Measurements from ENCODE around the gene CARMIL1. TPM values are rescaled to one million over a fixed set of nuclear protein-coding genes. Genes with fewer than 3 reads are reported as not detected.

The CARMIL1 gene
- polyA plus RNA-seq, 4 donors, result 97.2 to 123 (median 113) TPM

- DNase-seq (ENCODE audit: low read depth in 4 of 4, low spot score in 3 of 4), result no peak
Observed at GRCh38 chr6:25332165-25332564, 53.0 kb downstream of the CARMIL1 start.

GRCh38 chr6:25332655-25333071, 53.5 kb downstream of the CARMIL1 start:
- no peak for DNase-seq (ENCODE audit: low read depth in 4 of 4, low spot score in 3 of 4)

- DNase-seq (ENCODE audit: low read depth in 4 of 4, low spot score in 3 of 4), result no peak
Observed at GRCh38 chr6:25333471-25333870, 54.3 kb downstream of the CARMIL1 start.

GRCh38 chr6:25334793-25335192, 55.6 kb downstream of the CARMIL1 start:
- DNase-seq (ENCODE audit: low read depth in 4 of 4, low spot score in 3 of 4), result no peak

GRCh38 chr6:25336996-25337395, 57.8 kb downstream of the CARMIL1 start:
- no peak for DNase-seq (ENCODE audit: low read depth in 4 of 4, low spot score in 3 of 4)

GRCh38 chr6:25337431-25337830, 58.3 kb downstream of the CARMIL1 start:
- DNase-seq (ENCODE audit: low read depth in 4 of 4, low spot score in 3 of 4), result no peak

- no peak for DNase-seq (ENCODE audit: low read depth in 4 of 4, low spot score in 3 of 4)
Observed at GRCh38 chr6:25340431-25341202, 61.4 kb downstream of the CARMIL1 start.

GRCh38 chr6:25341203-25341552, 62.0 kb downstream of the CARMIL1 start:
- no peak for DNase-seq (ENCODE audit: low read depth in 4 of 4, low spot score in 3 of 4)

GRCh38 chr6:25341923-25342619, 62.9 kb downstream of the CARMIL1 start:
- no peak for DNase-seq (ENCODE audit: low read depth in 4 of 4, low spot score in 3 of 4)

GRCh38 chr6:25342802-25343201, 63.6 kb downstream of the CARMIL1 start:
- DNase-seq (ENCODE audit: low read depth in 4 of 4, low spot score in 3 of 4), result no peak

GRCh38 chr6:25343984-25344383, 64.8 kb downstream of the CARMIL1 start:
- DNase-seq (ENCODE audit: low read depth in 4 of 4, low spot score in 3 of 4), result no peak

- DNase-seq (ENCODE audit: low read depth in 4 of 4, low spot score in 3 of 4), result no peak
Observed at GRCh38 chr6:25344827-25345226, 65.7 kb downstream of the CARMIL1 start.

- DNase-seq (ENCODE audit: low read depth in 4 of 4, low spot score in 3 of 4), result no peak
Observed at GRCh38 chr6:25346064-25346463, 66.9 kb downstream of the CARMIL1 start.

- DNase-seq (ENCODE audit: low read depth in 4 of 4, low spot score in 3 of 4), result no peak
Observed at GRCh38 chr6:25350573-25350972, 71.4 kb downstream of the CARMIL1 start.

GRCh38 chr6:25351485-25351884, 72.3 kb downstream of the CARMIL1 start:
- no peak for DNase-seq (ENCODE audit: low read depth in 4 of 4, low spot score in 3 of 4)

- no peak for DNase-seq (ENCODE audit: low read depth in 4 of 4, low spot score in 3 of 4)
Observed at GRCh38 chr6:25352285-25352684, 73.1 kb downstream of the CARMIL1 start.

GRCh38 chr6:25354078-25354932, 75.1 kb downstream of the CARMIL1 start:
- DNase-seq (ENCODE audit: low read depth in 4 of 4, low spot score in 3 of 4), result peak in 1 of 4 donors; percentile 18

GRCh38 chr6:25359191-25359861, 80.2 kb downstream of the CARMIL1 start:
- DNase-seq (ENCODE audit: low read depth in 4 of 4, low spot score in 3 of 4), result no peak

GRCh38 chr6:25359891-25360290, 80.7 kb downstream of the CARMIL1 start:
- no peak for DNase-seq (ENCODE audit: low read depth in 4 of 4, low spot score in 3 of 4)

GRCh38 chr6:25360621-25361020, 81.4 kb downstream of the CARMIL1 start:
- DNase-seq (ENCODE audit: low read depth in 4 of 4, low spot score in 3 of 4), result no peak

- DNase-seq (ENCODE audit: low read depth in 4 of 4, low spot score in 3 of 4), result no peak
Observed at GRCh38 chr6:25363427-25363826, 84.3 kb downstream of the CARMIL1 start.

All from right renal pelvis (tissue), 4 donors.